Nephron progenitor cell (in vitro differentiated cells): ENCODE results near the gene RAD51B.
"Not testable (repeated sequence)": the region's sequence is repeated elsewhere in the genome, so short reads cannot be mapped to it uniquely, and the experiment has no call there.

Source experiments
- DNase-seq: peaks from one replicate; pipeline ENCODE4 v3.0.0; 2021
- H3K27ac Mint-ChIP-seq: 2 replicates; pipeline ENCODE4 v1.8.0; 2021; ENCODE audit warnings: mild to moderate bottlenecking, moderate library complexity, mixed read lengths
- H3K27me3 Mint-ChIP-seq: 2 replicates; pipeline ENCODE4 v1.8.0; 2021; ENCODE audit warnings: mild to moderate bottlenecking, low read depth, mixed read lengths; ENCODE audit not compliant: poor library complexity
- H3K36me3 Mint-ChIP-seq: 2 replicates; pipeline ENCODE4 v1.8.0; 2021; ENCODE audit warnings: low read depth, mixed read lengths
- H3K4me1 Mint-ChIP-seq: 2 replicates; pipeline ENCODE4 v1.8.0; 2021; ENCODE audit warnings: mixed read lengths
- H3K4me3 Mint-ChIP-seq: 2 replicates; pipeline ENCODE4 v1.8.0; 2021; ENCODE audit warnings: mild to moderate bottlenecking, moderate library complexity, mixed read lengths
- H3K9me3 Mint-ChIP-seq: 2 replicates; pipeline ENCODE4 v1.8.0; 2021; ENCODE audit warnings: mild to moderate bottlenecking, moderate library complexity, mixed read lengths
- TF ChIP-seq, protein P1 (sequence below): fragments of 200-600 bp; sonication (generic); IDR thresholded peaks from 2 replicates; pipeline ENCODE4 v1.5.0; 2021; ENCODE audit warnings: antibody characterized with exemption

Gene RAD51B

DNA sequence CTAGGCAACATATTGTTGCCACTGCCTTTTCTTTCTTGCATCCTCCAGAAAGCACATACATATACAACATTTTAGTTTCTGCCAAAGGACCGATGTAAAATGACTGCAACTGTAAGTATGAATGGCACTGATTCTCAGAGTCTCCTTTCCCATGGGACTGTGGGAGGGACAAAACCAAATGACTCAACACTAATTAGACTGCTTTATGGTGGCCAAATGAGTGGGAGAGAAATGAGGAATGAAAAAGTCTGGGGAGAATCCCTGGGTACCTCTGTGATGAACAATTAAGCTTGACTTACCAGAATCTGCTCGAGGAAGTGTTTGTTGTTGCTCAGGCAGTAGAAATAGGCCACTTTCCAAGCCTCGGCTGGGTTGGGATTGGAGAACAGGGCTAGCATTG lies 13.3 kb upstream of the RAD51B start:
- Mint-ChIP-seq H3K36me3 (peaks cover 71% of the 10 kb centered on the region), H3K27me3 (peaks cover 12% of the 10 kb centered on the region), H3K27ac (no peak overlapping the region), H3K4me3 (no peak overlapping the region), H3K9me3 (no peaks in the 10 kb centered on the region), H3K4me1 (no peaks in the 10 kb centered on the region)
- no peak for DNase-seq
- TF ChIP-seq, protein P1, sequence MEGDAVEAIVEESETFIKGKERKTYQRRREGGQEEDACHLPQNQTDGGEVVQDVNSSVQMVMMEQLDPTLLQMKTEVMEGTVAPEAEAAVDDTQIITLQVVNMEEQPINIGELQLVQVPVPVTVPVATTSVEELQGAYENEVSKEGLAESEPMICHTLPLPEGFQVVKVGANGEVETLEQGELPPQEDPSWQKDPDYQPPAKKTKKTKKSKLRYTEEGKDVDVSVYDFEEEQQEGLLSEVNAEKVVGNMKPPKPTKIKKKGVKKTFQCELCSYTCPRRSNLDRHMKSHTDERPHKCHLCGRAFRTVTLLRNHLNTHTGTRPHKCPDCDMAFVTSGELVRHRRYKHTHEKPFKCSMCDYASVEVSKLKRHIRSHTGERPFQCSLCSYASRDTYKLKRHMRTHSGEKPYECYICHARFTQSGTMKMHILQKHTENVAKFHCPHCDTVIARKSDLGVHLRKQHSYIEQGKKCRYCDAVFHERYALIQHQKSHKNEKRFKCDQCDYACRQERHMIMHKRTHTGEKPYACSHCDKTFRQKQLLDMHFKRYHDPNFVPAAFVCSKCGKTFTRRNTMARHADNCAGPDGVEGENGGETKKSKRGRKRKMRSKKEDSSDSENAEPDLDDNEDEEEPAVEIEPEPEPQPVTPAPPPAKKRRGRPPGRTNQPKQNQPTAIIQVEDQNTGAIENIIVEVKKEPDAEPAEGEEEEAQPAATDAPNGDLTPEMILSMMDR, result no peak

DNA sequence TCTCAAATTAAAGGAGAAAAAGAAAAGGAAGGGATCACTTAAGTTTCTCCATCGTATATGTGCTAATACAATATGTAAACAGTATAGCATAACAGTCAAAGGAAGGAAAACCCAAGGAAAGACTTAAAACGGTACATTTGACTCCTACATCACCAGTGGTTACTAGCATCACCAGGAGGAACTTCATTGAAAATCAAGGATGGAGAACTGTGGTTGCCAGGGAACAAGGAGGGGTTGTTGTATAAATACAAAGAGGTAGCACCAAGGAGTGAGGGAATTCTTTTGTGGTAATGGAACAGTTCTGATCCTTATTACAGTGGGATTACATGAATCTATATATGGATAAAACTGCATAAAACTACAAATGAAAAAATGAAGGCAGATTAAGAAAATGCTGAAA lies 4.8 kb upstream of the RAD51B start:
- Mint-ChIP-seq H3K4me3 (peak overlapping the region; percentile 93), H3K27me3 (peaks cover 7% of the 10 kb centered on the region), H3K9me3 (no peaks in the 10 kb centered on the region), H3K4me1 (peaks cover 39% of the 10 kb centered on the region), H3K36me3 (peaks cover 31% of the 10 kb centered on the region), H3K27ac (peak overlapping the region; percentile 43)
- DNase-seq, result no peak
- TF ChIP-seq, protein P1, result no peak

DNA sequence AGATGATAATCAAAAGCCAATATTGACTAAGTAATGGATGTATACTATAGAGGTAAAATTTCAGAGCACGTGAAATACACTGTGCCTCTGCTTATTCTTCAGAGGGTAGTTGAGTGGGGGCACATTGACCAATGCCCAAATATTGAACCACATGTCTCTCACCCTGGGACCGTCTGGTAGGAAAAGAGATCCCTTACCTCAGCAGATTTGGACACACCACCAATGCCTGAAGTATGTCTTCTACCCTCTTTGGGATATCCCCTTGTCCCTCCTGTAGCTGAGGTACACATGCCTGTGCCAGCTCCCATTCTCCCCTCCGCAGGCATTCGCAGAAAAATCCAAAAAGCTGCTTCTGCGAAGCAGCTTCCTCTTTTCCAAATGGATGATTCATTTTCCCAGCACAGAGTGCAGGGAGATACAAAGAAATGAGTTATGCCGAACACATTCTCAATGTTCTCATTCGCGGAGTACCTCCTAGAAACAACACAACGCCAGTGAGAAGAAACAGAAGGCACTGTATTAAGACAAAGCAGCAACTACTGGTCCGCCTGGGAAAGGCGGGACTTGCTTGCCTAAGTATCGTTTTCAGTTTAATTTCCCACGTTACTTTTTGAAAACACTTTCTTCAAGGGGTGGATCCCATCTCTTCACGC lies 3.9 kb upstream of the RAD51B start:
- Mint-ChIP-seq H3K4me1 (peaks cover 45% of the 10 kb centered on the region), H3K9me3 (no peaks in the 10 kb centered on the region), H3K27me3 (peaks cover 4% of the 10 kb centered on the region), H3K27ac (peak overlapping the region; percentile 93), H3K36me3 (peaks cover 22% of the 10 kb centered on the region), H3K4me3 (peak overlapping the region; percentile 93)
- TF ChIP-seq, protein P1, result no peak
- DNase-seq, result no peak

DNA sequence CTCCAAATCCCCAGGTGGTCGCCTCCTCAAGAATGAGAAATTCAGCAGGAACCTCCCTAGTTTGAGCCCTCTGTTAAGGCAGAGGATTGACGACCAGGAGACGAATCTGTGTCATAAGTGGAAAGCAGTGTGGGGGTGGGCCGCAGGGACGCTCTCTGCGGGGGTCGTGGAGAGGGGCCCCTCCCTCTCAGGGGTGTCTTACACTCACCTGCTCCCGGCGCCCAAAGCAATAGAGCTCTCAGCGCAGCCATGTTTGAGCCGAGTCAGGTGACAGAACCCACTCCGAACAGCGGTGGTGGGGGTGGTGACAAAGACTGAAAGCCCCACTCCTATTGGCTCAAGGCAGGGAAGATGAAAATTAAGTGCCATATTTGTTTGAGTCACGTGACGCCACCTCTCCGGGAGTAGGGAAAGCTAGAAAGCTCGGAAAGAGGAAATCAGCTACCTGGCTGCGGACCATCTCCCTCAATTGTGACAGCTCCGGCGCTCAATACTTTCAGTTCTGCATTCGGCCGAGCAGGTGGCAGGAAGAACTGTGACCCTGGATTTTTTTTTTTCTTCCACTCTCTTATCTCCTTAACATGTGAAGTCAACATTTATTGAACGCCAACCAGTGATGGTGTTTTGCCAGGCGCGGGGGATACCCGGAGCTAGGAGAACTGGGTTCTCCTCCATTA lies 3.1 kb upstream of the RAD51B start, which contains the start of gene ZFYVE26:
Gene ZFYVE26 (minus strand): TSS at position 265 of the 677 bp plus-strand sequence. CDS start 627 bp downstream, outside the sequence.
- H3K4me1 Mint-ChIP-seq, result peaks cover 50% of the 10 kb centered on the region
- no peaks in the 10 kb centered on the region for H3K9me3 Mint-ChIP-seq
- TF ChIP-seq, protein P1, result no peak

DNA sequence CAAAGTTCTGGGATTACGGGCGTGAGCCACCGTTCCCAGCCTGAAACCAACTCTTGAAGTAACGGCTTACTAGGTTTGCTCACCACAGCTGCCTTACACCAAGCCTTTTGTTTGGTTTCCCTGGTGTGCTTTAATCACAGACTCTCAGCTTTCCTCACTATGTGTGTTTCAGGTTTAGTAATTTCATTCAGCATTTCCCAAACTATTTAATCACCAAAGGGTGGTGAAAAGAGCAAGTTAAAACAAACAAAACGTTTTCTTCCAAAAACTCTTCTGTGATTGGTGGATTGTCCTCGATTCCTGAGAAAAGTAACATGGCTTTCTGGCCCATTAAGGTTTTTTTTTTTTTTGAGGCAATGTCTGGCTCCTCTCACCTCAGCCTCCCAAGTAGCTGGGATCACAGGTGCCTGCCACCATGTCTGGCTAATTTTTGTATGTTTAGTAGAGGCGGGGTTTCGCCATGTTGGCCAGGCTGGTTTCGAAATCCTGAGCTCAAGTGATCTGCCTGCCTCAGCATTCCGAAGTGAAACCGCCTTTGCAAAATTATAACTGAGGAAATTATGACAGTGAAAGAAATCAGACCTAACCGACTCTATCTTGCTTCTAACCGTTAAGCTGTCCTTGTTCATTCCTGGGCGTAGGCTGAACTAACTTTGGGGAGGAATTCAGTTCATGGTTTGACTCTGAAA lies 1.7 kb upstream of the RAD51B start:
- peaks cover 8% of the 10 kb centered on the region for H3K36me3 Mint-ChIP-seq
- H3K27ac Mint-ChIP-seq, result no peak overlapping the region
- peaks cover 50% of the 10 kb centered on the region for H3K4me1 Mint-ChIP-seq
- H3K27me3 Mint-ChIP-seq, result peaks cover 4% of the 10 kb centered on the region
- TF ChIP-seq, protein P1, result no peak
- H3K4me3 Mint-ChIP-seq, result peak overlapping the region; percentile 67
- DNase-seq, result no peak
- no peaks in the 10 kb centered on the region for H3K9me3 Mint-ChIP-seq

More for the DNA sequence above, 3.1 kb upstream of the RAD51B start, which contains the start of gene ZFYVE26:
- peak; percentile 83 for DNase-seq
- H3K4me3 Mint-ChIP-seq, result peak within 1 kb of the TSS; percentile 93
- peaks cover 16% of the 10 kb centered on the region for H3K36me3 Mint-ChIP-seq
- peak within 1 kb of the TSS; percentile 93 for H3K27ac Mint-ChIP-seq
- H3K27me3 Mint-ChIP-seq, result peaks cover 4% of the 10 kb centered on the region

DNA sequence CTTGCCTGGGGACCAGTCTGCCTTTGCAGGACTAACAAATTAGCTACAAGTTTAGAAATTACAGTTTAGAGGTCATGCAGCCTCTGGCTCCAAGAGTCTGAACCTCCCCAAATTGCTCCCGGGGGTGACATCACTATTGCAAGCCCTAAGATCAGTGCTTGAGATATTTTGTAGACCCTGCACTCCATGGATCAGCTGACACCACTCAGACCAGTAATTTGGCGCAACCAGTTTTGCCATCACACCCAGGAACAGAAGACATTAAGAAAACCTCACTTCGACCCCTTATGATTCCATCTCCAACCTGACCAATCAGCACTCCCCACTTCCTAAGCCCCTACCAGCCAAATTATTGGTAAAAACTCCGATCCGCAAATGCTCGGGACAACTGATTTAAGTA lies 1.1 kb upstream of the RAD51B start:
- not testable (repeated sequence) for H3K36me3 Mint-ChIP-seq, H3K27me3 Mint-ChIP-seq, H3K27ac Mint-ChIP-seq, H3K9me3 Mint-ChIP-seq, DNase-seq
- H3K4me3 Mint-ChIP-seq, result peak overlapping the region; percentile 67
- peaks cover 50% of the 10 kb centered on the region for H3K4me1 Mint-ChIP-seq
